Measurements from ENCODE around the gene CDH4. TPM values are rescaled to one million over a fixed set of nuclear protein-coding genes. Genes with fewer than 3 reads are reported as not detected.
A peak's percentile ranks its signal among the peaks of the same experiment; 100 is the strongest.

Gene CDH4
- total and polyA plus RNA-seq, 2 of the 8 experiments (the other 6 are each of a cell fraction or from before 2014, with no cell fraction given), result 4.3 to 7.9 TPM

GRCh38 chr20:61765081-61765870 lies 513.2 kb downstream of the CDH4 start:
- Histone ChIP-seq H3K4ac (replicated peaks; ENCODE audit: insufficient read length, low read depth, low read length) (no peak overlapping the region), H3K4me3 (ENCODE audit: extremely low read depth in 1 of 4, insufficient read depth in 2 of 4, low read depth in 3 of 4, low read length in 4 of 4) (no peak overlapping the region), H2BK5ac (ENCODE audit: low read depth, low read length) (no peak overlapping the region), H3K23me2 (ENCODE audit: low read depth, low read length) (no peaks in the 10 kb centered on the region), H3K79me1 (ENCODE audit: low read depth, low read length) (no peaks in the 10 kb centered on the region), H3K36me3 (ENCODE audit: control insufficient read depth in 2 of 4, insufficient read depth in 4 of 4, low read length in 3 of 4) (no peaks in the 10 kb centered on the region), H3K14ac (ENCODE audit: insufficient read length) (no peak overlapping the region), H3K23ac (ENCODE audit: insufficient read length) (no peak overlapping the region), H3K27ac (ENCODE audit: low read depth, low read length) (no peak overlapping the region), H3K18ac (ENCODE audit: extremely low read depth, low read length) (no peak overlapping the region), H4K20me1 (replicated peaks in 1 of 2; ENCODE audit: control insufficient read depth in 1 of 2, insufficient read depth in 2 of 2, low read length in 2 of 2) (no peaks in the 10 kb centered on the region), H3K27me3 (replicated peaks in 1 of 4; ENCODE audit: control insufficient read depth in 3 of 4, extremely low read depth in 1 of 4, insufficient read depth in 3 of 4, low read length in 3 of 4) (no peaks in the 10 kb centered on the region; a peak in 2 of 7 replicates), H3K4me2 (ENCODE audit: insufficient read depth in 1 of 2, low read depth in 2 of 2, low read length in 2 of 2) (no peak overlapping the region), H2AK5ac (ENCODE audit: low read depth, low read length) (no peak overlapping the region), H3K4me1 (replicated peaks in 1 of 4; ENCODE audit: control insufficient read depth in 3 of 4, insufficient read depth in 4 of 4, low read length in 3 of 4) (peaks cover 0 to 3% (median 0%) of the 10 kb centered on the region in 4 experiments; a peak in 1 of 7 replicates), H3K9me3 (ENCODE audit: insufficient read depth in 2 of 2, low read depth in 1 of 2, low read length in 1 of 2) (no peaks in the 10 kb centered on the region), H3K79me2 (ENCODE audit: control insufficient read depth in 1 of 2, insufficient read depth in 2 of 2, low read length in 2 of 2) (no peaks in the 10 kb centered on the region), H4K8ac (ENCODE audit: extremely low read depth, insufficient read depth, low read length) (peak overlapping the region; percentile 38; the same call in 1 of the 2 replicates), H3K56ac (replicated peaks; ENCODE audit: insufficient read length, low read depth, low read length) (no peak overlapping the region), H4K5ac (ENCODE audit: insufficient read length, low read depth, low read length) (no peak overlapping the region), H2BK15ac (ENCODE audit: low read length) (no peak overlapping the region), H2BK12ac (ENCODE audit: low read depth, low read length) (no peak overlapping the region), H3K9ac (replicated peaks in 1 of 4; ENCODE audit: extremely low read depth in 1 of 4, low read depth in 3 of 4, low read length in 3 of 4) (no peak overlapping the region), H2BK20ac (ENCODE audit: low read length) (no peak overlapping the region), H4K91ac (replicated peaks; ENCODE audit: insufficient read length, low read length) (no peak overlapping the region), H2BK120ac (replicated peaks; ENCODE audit: low read depth, low read length) (no peak overlapping the region), H2AFZ (ENCODE audit: low read length) (no peak overlapping the region)
- FAIRE-seq (no peak), DNase-seq (ENCODE audit: low read depth in 1 of 2, low spot score in 2 of 2) (no peak)
- WGBS, 2 experiments (ENCODE audit: extremely low coverage in 1 of 2, insufficient coverage in 1 of 2, insufficient read length in 1 of 2, insufficient replicate concordance in 2 of 2, low coverage in 1 of 2, low lambda C conversion rate in 2 of 2, missing lambda C conversion rate in 1 of 2), result 84% methylated on average over 13 of the region's 16 CpGs; no CpG with 5 or more reads in 1 of the 2 experiments
- TF ChIP-seq CREB1 (IDR thresholded peaks at IDR 0.05), result no peak
- no peak for TF ChIP-seq BRCA1 (IDR thresholded peaks at IDR 0.05; ENCODE audit: low read depth, low read length)
- POLR2A ChIA-PET (ENCODE audit: partially characterized antibody), result no interaction called here
- CTCF ChIA-PET (ENCODE audit: partially characterized antibody), result interaction anchor here (0.8 to 2.8 kb wide), 5 partner anchors 9 to 502 kb away, joined by 3 to 8 read pairs (median 4); no protein-coding TSS in a partner anchor

Measured in H1 (cell line).